ENCODE data around the gene THOC6. TPM values are rescaled to one million over a fixed set of nuclear protein-coding genes. Genes with fewer than 3 reads are reported as not detected.

Gene THOC6
- total RNA-seq, 1 experiment from 2014 or later: 35.2 TPM

- DNase-seq (ENCODE audit: low spot score): no peak
Observed at GRCh38 chr16:2991566-2992261, 32.1 kb upstream of the THOC6 start.

- DNase-seq (ENCODE audit: low spot score): no peak
Observed at GRCh38 chr16:2992383-2993081, 31.3 kb upstream of the THOC6 start.

- no peak for DNase-seq (ENCODE audit: low spot score)
Observed at GRCh38 chr16:2996298-2996697, 27.5 kb upstream of the THOC6 start.

- no peak for DNase-seq (ENCODE audit: low spot score)
Observed at GRCh38 chr16:2999929-3000328, 23.9 kb upstream of the THOC6 start.

DNA sequence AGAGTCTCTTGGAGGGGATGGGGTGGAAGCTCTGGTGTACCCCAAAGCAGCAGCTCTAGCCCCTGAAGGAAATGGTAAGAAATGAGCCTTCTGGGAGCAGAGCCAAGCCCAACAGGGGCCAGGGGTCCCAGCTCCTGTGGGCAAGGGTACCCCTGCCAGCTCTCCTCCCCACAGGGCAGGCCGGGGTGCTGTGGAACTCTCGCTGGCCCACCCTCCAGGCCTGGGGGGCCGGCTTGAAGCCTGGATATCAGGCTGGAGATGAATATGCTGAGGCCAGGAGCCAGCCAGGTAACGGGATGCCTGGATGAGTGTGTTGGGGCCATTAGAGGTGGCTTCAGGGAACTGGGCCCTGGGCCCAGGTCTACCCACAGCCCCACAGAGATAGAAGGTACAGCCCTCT lies 23.3 kb upstream of the THOC6 start:
- no peak for DNase-seq (ENCODE audit: low spot score)

DNA sequence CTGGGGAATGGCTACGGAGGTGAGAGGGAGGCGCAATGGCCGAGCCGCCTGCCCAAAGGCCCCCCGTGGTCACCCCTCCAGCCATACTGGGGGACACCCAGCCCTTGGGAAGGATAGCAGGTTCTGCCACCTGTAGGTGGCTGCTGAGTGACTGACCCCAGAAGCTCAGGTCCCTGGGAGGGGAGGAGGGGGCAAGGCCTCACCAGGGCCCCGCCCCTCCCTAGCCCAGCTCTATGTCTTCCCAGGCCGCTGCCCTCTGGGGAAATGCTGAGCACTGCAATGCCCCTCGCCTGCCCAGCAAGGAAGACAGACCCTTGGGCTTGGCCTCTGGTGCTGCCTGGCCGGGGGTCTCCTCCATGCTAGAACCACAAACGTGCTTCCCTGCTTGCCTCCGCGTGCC lies 22.5 kb upstream of the THOC6 start:
- no peak for DNase-seq (ENCODE audit: low spot score)

- peak; percentile 99 for DNase-seq (ENCODE audit: low spot score)
Observed at GRCh38 chr16:3003582-3004270, 20.1 kb upstream of the THOC6 start.

GRCh38 chr16:3004319-3004718 lies 19.5 kb upstream of the THOC6 start:
- no peak for DNase-seq (ENCODE audit: low spot score)

DNA sequence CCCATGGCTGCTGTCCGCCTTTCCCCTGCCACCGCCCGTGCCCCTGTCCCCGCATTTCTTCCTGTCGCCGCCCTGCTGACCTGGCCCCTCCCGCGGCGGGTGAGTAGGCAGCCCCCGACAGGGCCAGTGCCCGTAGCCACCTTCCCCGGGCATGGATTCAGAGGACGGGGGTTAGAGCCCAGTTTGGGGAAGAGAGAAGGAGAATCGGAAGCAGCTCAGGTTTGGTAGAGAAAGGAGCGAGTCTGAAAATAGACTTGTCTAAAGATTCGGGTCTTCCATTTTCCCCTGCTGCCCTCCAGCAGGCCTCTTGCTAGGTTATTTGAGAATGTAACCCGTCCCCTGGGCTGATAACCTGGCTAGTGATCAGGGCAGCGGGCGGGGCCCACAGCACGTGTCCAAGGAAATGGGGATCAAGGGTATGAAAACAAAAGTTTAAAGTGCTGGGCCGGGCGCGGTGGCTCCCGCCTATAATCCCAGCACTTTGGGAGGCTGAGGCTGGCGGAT lies 19.0 kb upstream of the THOC6 start:
- no peak for DNase-seq (ENCODE audit: low spot score)

- no peak for DNase-seq (ENCODE audit: low spot score)
Observed at GRCh38 chr16:3007059-3007956, 16.5 kb upstream of the THOC6 start.

DNA sequence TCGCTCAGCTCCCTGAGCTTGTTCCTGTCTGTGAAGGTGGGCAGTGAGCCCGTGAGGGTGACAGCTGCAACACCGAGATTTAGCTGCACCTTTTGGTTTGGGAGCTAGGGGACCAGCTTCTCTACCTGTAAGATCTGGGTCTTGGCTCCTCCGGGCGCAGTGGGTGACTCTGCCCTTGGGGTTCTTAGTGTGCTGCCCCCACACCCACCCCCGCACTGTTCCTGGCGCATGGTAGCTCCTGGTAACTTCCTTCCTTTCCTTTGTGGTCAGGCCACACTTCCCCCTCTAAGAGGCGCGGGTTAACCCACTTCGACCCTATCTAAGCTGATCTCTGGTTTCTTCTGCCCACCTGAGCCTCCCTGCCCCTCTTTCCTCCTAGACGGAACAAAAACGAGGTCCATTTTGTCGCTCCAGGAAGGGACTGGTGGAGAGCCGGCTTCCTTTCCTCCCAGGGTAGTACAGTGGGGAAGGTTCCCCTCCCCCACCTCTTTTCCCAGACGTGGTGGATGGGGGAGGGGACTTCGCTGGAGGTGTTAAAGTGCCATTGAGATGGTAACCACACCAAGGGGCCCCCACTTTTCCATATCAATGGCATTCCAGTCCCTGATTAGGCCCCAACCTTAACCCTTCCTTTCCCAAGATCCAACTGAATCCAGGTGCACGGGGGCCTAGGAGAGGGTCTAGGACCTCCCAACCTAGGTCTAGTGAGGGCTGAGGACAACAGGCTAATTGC lies 15.7 kb upstream of the THOC6 start:
- DNase-seq (ENCODE audit: low spot score): no peak

- DNase-seq (ENCODE audit: low spot score): no peak
Observed at GRCh38 chr16:3008690-3009037, 15.2 kb upstream of the THOC6 start.

GRCh38 chr16:3009568-3010390 lies 14.1 kb upstream of the THOC6 start:
- DNase-seq (ENCODE audit: low spot score): no peak

DNA sequence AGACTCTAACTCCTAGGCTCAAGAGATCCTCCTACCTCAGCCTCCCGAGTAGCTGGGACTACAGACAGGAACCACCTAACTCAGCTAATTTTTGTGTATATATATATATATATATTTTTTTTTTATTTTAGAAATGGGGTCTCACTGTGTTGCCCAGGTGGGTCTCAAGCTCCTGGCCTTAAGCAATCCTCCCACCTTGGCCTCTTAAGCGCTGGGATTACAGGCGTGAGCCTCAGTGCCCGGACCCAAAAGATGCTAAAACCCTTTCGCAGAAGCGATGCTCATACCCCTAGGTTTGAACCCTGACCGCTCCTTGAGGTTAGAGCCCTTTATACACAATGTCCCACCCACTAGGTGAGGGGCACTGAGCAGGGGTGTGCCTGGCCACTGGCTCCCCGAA lies 13.3 kb upstream of the THOC6 start:
- DNase-seq (ENCODE audit: low spot score): no peak

- no peak for DNase-seq (ENCODE audit: low spot score)
Observed at GRCh38 chr16:3012246-3012645, 11.6 kb upstream of the THOC6 start.

GRCh38 chr16:3012828-3013420 lies 10.9 kb upstream of the THOC6 start, which contains the start of gene CLDN9:
Gene CLDN9, plus strand, starts transcription at chr16:3012923. Its CDS starts 440 bp downstream, at chr16:3013363.
- peak; percentile 67 for DNase-seq (ENCODE audit: low spot score)

DNA sequence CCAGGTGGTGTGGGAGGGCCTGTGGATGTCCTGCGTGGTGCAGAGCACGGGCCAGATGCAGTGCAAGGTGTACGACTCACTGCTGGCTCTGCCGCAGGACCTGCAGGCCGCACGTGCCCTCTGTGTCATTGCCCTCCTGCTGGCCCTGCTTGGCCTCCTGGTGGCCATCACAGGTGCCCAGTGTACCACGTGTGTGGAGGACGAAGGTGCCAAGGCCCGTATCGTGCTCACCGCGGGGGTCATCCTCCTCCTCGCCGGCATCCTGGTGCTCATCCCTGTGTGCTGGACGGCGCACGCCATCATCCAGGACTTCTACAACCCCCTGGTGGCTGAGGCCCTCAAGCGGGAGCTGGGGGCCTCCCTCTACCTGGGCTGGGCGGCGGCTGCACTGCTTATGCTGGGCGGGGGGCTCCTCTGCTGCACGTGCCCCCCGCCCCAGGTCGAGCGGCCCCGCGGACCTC lies 10.3 kb upstream of the THOC6 start:
- DNase-seq (ENCODE audit: low spot score): peak; percentile 55

- DNase-seq (ENCODE audit: low spot score): no peak
Observed at GRCh38 chr16:3013998-3014690, 9.7 kb upstream of the THOC6 start.

- DNase-seq (ENCODE audit: low spot score): no peak
Observed at GRCh38 chr16:3014971-3015370, 8.9 kb upstream of the THOC6 start.

All from A172 (cell line).